ENCODE results near the gene CDK11B.
"Not testable (repeated sequence)": the region's sequence is repeated elsewhere in the genome, so short reads cannot be mapped to it uniquely, and the experiment has no call there.

Gene CDK11B

GRCh38 chr1:1672181-1672965, 13.6 kb upstream of the CDK11B start:
- H3K9me3 Mint-ChIP-seq, result no peaks in the 10 kb centered on the region
- no peak overlapping the region for H3K4me3 Mint-ChIP-seq
- H3K27me3 Mint-ChIP-seq, result no peaks in the 10 kb centered on the region
- H3K36me3 Mint-ChIP-seq (ENCODE audit: low read depth), result peaks cover 32% of the 10 kb centered on the region
- peaks cover 20% of the 10 kb centered on the region for H3K4me1 Mint-ChIP-seq (ENCODE audit: low read depth)
- H3K27ac Mint-ChIP-seq, result no peak overlapping the region

DNA sequence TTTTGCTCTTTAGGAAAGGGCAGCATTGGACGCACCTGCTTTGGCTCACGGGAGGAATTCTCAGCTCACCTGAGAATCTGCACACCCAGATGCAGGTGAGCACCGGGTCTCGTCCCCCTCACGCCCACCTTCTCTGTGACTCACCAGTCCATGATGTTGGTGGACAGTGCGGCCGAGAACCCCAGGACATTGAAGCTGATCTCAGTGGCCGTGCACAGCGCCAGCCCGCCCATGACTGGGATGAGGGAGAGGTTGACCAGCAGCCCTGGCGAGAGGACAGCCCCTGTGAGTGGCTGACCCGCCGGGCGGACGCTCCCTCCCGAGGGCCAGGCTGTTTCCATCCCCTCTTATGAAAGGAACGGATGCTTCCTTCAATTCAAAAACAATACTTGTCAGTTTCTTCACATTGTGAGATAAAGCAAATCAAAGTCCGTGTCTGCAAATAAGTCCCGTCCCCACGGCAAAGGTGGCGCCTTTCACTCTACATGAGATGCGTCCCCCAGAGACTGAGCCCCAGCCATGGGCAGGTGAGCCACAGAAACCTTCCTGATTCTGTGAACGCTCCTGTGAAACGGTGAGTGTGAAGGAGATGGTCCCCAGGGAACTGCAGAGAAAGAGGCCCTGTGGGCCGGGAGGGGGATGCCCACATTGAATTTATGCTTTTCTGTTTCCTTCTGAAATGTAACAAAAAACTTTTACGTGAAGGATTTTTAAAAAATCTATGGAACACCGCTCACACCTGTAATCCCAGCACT, 12.7 kb upstream of the CDK11B start:
- Mint-ChIP-seq H3K4me3 (no peak overlapping the region), H3K27ac (no peak overlapping the region), H3K4me1 (ENCODE audit: low read depth) (peaks cover 17% of the 10 kb centered on the region), H3K27me3 (no peaks in the 10 kb centered on the region), H3K36me3 (ENCODE audit: low read depth) (peaks cover 34% of the 10 kb centered on the region), H3K9me3 (no peaks in the 10 kb centered on the region)

GRCh38 chr1:1670866-1671265, 12.1 kb upstream of the CDK11B start:
- no peak overlapping the region for H3K4me3 Mint-ChIP-seq
- H3K27me3 Mint-ChIP-seq, result no peaks in the 10 kb centered on the region
- peaks cover 17% of the 10 kb centered on the region for H3K4me1 Mint-ChIP-seq (ENCODE audit: low read depth)
- no peaks in the 10 kb centered on the region for H3K9me3 Mint-ChIP-seq
- H3K27ac Mint-ChIP-seq, result peak overlapping the region; percentile 18
- H3K36me3 Mint-ChIP-seq (ENCODE audit: low read depth), result peaks cover 41% of the 10 kb centered on the region

- Mint-ChIP-seq H3K36me3 (ENCODE audit: low read depth) (peaks cover 49% of the 10 kb centered on the region), H3K27ac (no peak overlapping the region), H3K9me3 (no peaks in the 10 kb centered on the region), H3K4me3 (no peak overlapping the region), H3K4me1 (ENCODE audit: low read depth) (peaks cover 12% of the 10 kb centered on the region), H3K27me3 (no peaks in the 10 kb centered on the region)
These were observed 10.9 kb upstream of the CDK11B start for GRCh38 chr1:1669468-1670440.

DNA sequence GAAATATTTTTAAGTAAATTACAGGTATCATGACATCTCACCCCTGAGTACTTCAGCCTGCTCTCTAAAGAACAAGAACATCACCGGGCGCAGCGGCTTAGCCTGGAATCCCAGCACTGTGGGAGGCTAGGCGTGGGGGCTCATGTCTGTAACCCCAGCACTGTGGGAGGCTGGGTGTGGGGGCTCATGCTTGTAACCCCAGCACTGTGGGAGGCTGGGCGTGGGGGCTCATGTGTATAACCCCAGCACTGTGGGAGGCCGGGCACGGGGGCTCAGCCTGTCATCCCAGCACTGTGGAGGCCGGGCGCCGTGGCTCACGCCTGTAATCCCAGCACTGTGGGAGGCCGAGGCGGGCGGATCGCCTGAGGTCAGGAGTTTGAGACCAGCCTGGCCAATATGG, 7.7 kb upstream of the CDK11B start:
- Mint-ChIP-seq H3K36me3 (ENCODE audit: low read depth) (peaks cover 35% of the 10 kb centered on the region), H3K9me3 (no peaks in the 10 kb centered on the region), H3K27me3 (no peaks in the 10 kb centered on the region), H3K4me1 (ENCODE audit: low read depth) (peaks cover 3% of the 10 kb centered on the region), H3K4me3 (no peak overlapping the region), H3K27ac (no peak overlapping the region)

- Mint-ChIP-seq H3K27ac (no peak overlapping the region), H3K9me3 (no peaks in the 10 kb centered on the region), H3K27me3 (no peaks in the 10 kb centered on the region), H3K4me1 (ENCODE audit: low read depth) (peaks cover 7% of the 10 kb centered on the region), H3K36me3 (ENCODE audit: low read depth) (peaks cover 31% of the 10 kb centered on the region), H3K4me3 (no peak overlapping the region)
These were observed 7.0 kb upstream of the CDK11B start for GRCh38 chr1:1665815-1666251.

GRCh38 chr1:1664941-1665814, 6.4 kb upstream of the CDK11B start:
- no peaks in the 10 kb centered on the region for H3K27me3 Mint-ChIP-seq
- peak overlapping the region; percentile 74 for H3K27ac Mint-ChIP-seq
- H3K36me3 Mint-ChIP-seq (ENCODE audit: low read depth), result peaks cover 31% of the 10 kb centered on the region
- H3K4me3 Mint-ChIP-seq, result no peak overlapping the region
- peaks cover 7% of the 10 kb centered on the region for H3K4me1 Mint-ChIP-seq (ENCODE audit: low read depth)
- H3K9me3 Mint-ChIP-seq, result no peaks in the 10 kb centered on the region

- not testable (repeated sequence) for H3K27me3 Mint-ChIP-seq; H3K4me3 Mint-ChIP-seq; H3K27ac Mint-ChIP-seq; H3K9me3 Mint-ChIP-seq; H3K4me1 Mint-ChIP-seq (ENCODE audit: low read depth)
- peaks cover 31% of the 10 kb centered on the region for H3K36me3 Mint-ChIP-seq (ENCODE audit: low read depth)
These were observed 5.5 kb upstream of the CDK11B start for GRCh38 chr1:1664318-1664717.

GRCh38 chr1:1662830-1663560, 4.2 kb upstream of the CDK11B start:
- not testable (repeated sequence) for H3K9me3 Mint-ChIP-seq, H3K27ac Mint-ChIP-seq, H3K27me3 Mint-ChIP-seq, H3K4me3 Mint-ChIP-seq
- Mint-ChIP-seq H3K4me1 (ENCODE audit: low read depth) (peaks cover 14% of the 10 kb centered on the region), H3K36me3 (ENCODE audit: low read depth) (peaks cover 27% of the 10 kb centered on the region)

GRCh38 chr1:1662392-1662791, 3.6 kb upstream of the CDK11B start:
- H3K36me3 Mint-ChIP-seq (ENCODE audit: low read depth), result peaks cover 23% of the 10 kb centered on the region
- H3K27me3 Mint-ChIP-seq, H3K4me3 Mint-ChIP-seq, H3K9me3 Mint-ChIP-seq, H3K27ac Mint-ChIP-seq: not testable (repeated sequence)
- peaks cover 14% of the 10 kb centered on the region for H3K4me1 Mint-ChIP-seq (ENCODE audit: low read depth)

DNA sequence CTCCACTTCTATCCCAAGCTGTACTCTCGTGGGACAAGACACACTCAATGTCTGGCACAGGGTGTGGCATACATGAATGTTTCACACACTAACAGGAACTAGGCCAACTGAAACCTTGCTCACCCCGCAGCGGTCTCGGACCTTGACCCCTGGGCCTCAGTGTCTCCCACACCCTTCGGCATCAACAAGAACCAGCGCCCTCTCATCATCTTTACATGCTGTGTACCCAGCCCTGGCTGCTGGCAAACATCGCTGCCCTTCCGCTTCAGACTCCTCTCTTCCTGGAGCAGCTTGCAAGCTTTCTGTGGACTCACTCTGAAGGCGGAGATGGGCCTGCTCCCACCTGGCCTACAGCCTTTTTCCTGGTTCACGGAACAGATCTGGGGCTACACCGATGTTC, 10.5 kb downstream of the CDK11B start:
- not testable (repeated sequence) for H3K9me3 Mint-ChIP-seq; H3K4me1 Mint-ChIP-seq (ENCODE audit: low read depth); H3K4me3 Mint-ChIP-seq; H3K27me3 Mint-ChIP-seq; H3K27ac Mint-ChIP-seq
- H3K36me3 Mint-ChIP-seq (ENCODE audit: low read depth), result peaks cover 62% of the 10 kb centered on the region

DNA sequence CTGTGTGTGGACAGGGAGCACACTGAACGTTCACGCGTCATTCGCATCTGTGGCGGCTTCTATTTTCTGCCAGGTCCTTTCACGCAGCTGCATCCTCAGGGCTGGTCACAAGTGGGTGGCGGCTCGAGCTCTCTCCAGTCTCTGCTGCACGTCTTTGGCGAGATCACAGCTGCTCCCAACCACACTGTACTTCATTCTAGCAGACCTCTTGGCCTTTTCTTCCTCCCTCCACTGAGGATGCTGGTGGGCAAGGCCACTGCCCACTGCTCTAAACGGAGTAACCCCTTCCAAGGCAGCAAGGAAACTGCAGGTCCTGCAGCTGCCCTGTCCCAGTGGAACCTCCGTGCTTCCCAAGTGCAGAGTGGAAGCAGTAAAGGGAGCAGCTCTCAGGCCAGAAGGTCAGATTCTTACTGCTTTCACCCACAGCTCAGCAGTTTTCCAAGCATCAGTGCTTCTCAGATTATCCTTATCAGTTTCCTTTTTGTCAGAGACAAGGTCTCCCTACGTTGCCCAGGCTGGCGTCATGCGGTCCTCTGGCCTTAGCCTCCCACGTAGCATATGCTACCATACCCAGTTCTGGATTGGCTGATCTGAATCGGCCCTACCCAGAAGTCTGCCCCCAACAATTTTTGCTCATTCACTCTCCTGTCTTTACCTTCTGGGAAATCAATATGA, 11.1 kb downstream of the CDK11B start:
- not testable (repeated sequence) for H3K27ac Mint-ChIP-seq

GRCh38 chr1:1646326-1646725, 12.5 kb downstream of the CDK11B start:
- not testable (repeated sequence) for H3K27me3 Mint-ChIP-seq; H3K4me1 Mint-ChIP-seq (ENCODE audit: low read depth); H3K9me3 Mint-ChIP-seq; H3K27ac Mint-ChIP-seq; H3K4me3 Mint-ChIP-seq
- H3K36me3 Mint-ChIP-seq (ENCODE audit: low read depth), result peaks cover 46% of the 10 kb centered on the region

More for the DNA sequence above, 11.1 kb downstream of the CDK11B start:
- not testable (repeated sequence) for H3K27me3 Mint-ChIP-seq; H3K9me3 Mint-ChIP-seq; H3K4me1 Mint-ChIP-seq (ENCODE audit: low read depth); H3K4me3 Mint-ChIP-seq
- H3K36me3 Mint-ChIP-seq (ENCODE audit: low read depth), result peaks cover 60% of the 10 kb centered on the region

Data from stimulated activated naive CD8-positive, alpha-beta T cell treated with anti-CD3 and anti-CD28 coated beads, Interleukin-15, Interleukin-2, amounts not matched to agents 100 ng/mL and 50 ng/mL, for 24 hours (primary cell).